GM21825 (cell line): ENCODE data around the gene HID1.
"Not testable (repeated sequence)": the region's sequence is repeated elsewhere in the genome, so short reads cannot be mapped to it uniquely, and the experiment has no call there.

Experiments
- ATAC-seq: cut with Tn5 transposase; IDR thresholded peaks from one replicate; pipeline ENCODE4 v1.9.1; 2021; ENCODE audit warnings: mild to moderate bottlenecking, moderate library complexity; ENCODE audit not compliant: unreplicated experiment

HID1 gene

GRCh38 chr17:74971069-74971841 is 1.3 kb downstream of the HID1 start:
- no peak for ATAC-seq

GRCh38 chr17:74970395-74970794 is 2.2 kb downstream of the HID1 start:
- no peak for ATAC-seq

- not testable (repeated sequence) for ATAC-seq
Observed at GRCh38 chr17:74969501-74969900, 3.1 kb downstream of the HID1 start.

GRCh38 chr17:74968361-74968780 is 4.2 kb downstream of the HID1 start:
- ATAC-seq = no peak

GRCh38 chr17:74964988-74965622 is 7.5 kb downstream of the HID1 start:
- no peak for ATAC-seq

- no peak for ATAC-seq
Observed at GRCh38 chr17:74964246-74964761, 8.3 kb downstream of the HID1 start.

GRCh38 chr17:74963656-74964055 is 8.9 kb downstream of the HID1 start:
- ATAC-seq = no peak

- no peak for ATAC-seq
Observed at GRCh38 chr17:74962622-74963394, 9.8 kb downstream of the HID1 start.

- no peak for ATAC-seq
Observed at GRCh38 chr17:74961657-74962350, 10.8 kb downstream of the HID1 start.

GRCh38 chr17:74960570-74961342 is 11.8 kb downstream of the HID1 start:
- ATAC-seq = no peak

GRCh38 chr17:74959826-74960515 is 12.6 kb downstream of the HID1 start:
- no peak for ATAC-seq

- no peak for ATAC-seq
Observed at GRCh38 chr17:74957935-74958740, 14.4 kb downstream of the HID1 start.

- ATAC-seq = no peak
Observed at GRCh38 chr17:74956093-74956492, 16.5 kb downstream of the HID1 start.

GRCh38 chr17:74954665-74955421 is 17.7 kb downstream of the HID1 start:
- ATAC-seq = no peak

- ATAC-seq = no peak
Observed at GRCh38 chr17:74954115-74954514, 18.4 kb downstream of the HID1 start.

- no peak for ATAC-seq
Observed at GRCh38 chr17:74953134-74953687, 19.3 kb downstream of the HID1 start.

- ATAC-seq = no peak
Observed at GRCh38 chr17:74952431-74953133, 20.0 kb downstream of the HID1 start.
